DND-41 (cell line): ENCODE data around the gene TTLL6.

Experiments
- CTCF ChIP-seq: IDR thresholded peaks from 2 replicates; pipeline ENCODE4 v1.5.1; 2012; ENCODE audit warnings: borderline replicate concordance, low read length, moderate library complexity, mild to moderate bottlenecking; ENCODE audit not compliant: poor library complexity, severe bottlenecking; ENCODE audit errors: extremely low read depth
- EZH2 ChIP-seq: IDR thresholded peaks from 3 replicates; pipeline ENCODE4 v1.6.1; 2012; ENCODE audit warnings: borderline replicate concordance, low read depth, mild to moderate bottlenecking, moderate library complexity, low read length, inconsistent platforms; ENCODE audit not compliant: severe bottlenecking

GRCh38 chr17:48761114-48761513 lies 55.9 kb downstream of the TTLL6 start:
- no peak for TF ChIP-seq EZH2
- no peak for TF ChIP-seq CTCF
